NCI-H510A treated with DMSO at 0.1 percent for 48 hours (cell line): ENCODE measurements around the gene BID.

Source experiments
- DNase-seq: peaks from one replicate; lab custom pipeline; 2025; lab: John Stamatoyannopoulos, UW

Gene BID

GRCh38 chr22:17783773-17784480, 9.7 kb upstream of the BID start:
- DNase-seq, result no peak

- no peak for DNase-seq
These were observed 9.0 kb upstream of the BID start for GRCh38 chr22:17783312-17783711.

GRCh38 chr22:17782621-17783020, 8.4 kb upstream of the BID start:
- no peak for DNase-seq

DNA sequence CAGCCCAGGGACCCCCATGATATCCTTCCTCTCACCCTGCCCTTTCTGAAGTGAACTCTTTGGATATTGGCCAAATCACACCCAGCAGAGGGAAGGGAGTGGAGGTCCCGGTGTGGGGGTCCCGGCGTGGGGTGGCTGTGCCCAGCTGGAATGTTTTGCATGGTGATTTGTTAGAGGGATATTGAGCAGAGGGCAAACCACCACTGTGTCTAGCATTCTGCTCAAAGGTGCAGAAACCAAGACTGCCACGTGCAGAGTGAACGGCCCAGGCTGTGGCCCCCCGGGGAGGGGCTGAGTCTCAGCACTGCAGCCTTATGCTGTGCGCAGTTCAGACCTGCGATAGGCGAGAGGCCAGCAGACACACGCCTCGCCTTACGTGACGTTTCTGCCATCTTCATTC, 7.9 kb upstream of the BID start:
- no peak for DNase-seq

DNA sequence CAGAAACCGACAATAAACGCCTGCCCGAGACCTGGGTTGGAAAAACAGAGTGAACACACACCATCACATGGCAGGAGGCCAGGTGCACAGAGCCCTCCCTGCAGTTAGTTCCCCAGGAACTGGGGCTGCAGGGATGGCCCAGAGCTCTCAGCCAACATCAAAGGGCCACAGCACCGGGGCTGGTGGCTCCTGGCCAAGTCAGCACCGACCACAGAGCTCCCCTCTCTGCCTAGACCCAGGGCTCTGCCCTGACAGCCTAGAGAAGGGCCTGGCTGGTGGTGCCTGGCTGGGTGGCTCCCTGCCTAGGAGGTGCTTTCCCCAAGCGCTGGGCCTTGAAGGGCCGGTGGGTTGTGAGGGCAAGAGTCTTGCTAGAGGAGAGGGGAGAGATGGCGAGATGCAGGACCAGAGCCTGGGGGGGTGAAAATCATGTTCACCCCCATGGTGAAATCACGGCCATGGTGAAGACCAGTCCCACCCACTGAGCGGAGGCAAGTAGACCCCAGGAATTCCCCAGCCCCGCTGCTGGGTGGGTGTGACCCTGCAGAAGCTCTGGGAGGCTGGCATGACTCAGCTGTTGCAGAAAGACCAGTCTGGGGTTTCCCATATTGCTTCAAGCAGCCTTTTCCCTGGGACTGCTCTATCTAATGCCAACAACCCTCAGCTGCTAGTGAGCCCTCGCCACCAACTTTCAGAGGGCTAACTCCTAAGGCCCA, 7.2 kb upstream of the BID start:
- peak; percentile 32 for DNase-seq

- DNase-seq, result no peak
These were observed 6.6 kb upstream of the BID start for GRCh38 chr22:17780741-17781318.

DNA sequence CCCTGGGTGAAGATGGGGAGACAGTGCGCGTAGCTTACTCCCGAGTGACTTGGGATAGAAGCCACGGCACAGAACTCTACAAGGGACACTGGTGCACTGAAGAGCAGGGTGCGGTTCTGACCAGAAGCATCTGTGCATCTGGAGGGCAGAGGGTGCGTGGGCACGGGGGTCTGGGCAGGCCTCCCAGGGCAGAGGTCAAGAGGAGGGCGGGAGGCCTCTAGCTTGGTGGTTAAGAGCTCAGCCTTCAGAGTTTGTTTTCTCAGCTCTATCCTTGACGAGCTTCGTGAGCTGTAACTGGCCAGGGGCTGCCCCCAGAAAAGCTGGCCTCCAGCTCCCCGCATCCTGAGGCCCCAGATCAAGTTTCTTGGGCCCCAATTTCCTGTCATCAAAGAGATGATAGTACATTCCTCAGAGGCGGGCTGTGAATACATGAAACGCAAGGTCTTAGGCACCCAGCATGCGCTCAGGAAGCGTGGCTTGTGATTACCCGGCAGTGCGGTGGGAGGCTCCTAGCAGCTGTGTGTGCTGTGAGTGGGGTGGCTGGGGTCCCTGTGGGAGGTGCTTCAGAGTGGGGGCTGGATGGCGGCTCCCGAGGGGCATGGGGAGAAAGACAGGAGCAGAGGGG, 6.0 kb upstream of the BID start:
- no peak for DNase-seq

GRCh38 chr22:17779286-17780115, 5.2 kb upstream of the BID start:
- no peak for DNase-seq

DNA sequence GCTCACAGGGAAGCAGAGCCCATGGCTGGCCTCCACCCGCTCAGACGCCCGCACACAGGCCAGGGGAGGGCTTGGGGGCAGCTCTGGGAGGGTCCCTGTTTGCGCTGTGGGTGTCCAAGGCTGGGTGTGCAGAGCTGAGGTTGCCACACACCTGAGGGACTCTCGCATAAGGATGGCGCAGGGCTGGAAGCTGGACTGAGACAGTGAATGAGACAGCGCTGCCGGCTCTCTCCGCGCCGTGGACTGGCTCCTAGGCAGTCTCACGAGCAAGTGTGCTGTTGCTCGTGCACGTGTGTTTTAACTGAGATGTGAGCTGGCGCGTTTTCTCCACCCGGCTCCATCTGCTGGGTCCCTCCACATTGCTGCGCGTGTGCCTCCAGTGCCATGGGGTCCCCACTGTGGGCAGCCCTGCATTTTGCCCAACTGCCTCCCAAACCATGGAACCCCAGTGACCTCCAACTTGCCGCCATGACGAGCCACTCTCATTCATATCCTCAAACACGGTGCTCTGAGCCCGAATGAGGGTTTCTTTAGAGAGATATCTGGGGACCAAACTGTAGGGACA, 4.2 kb upstream of the BID start:
- no peak for DNase-seq

DNA sequence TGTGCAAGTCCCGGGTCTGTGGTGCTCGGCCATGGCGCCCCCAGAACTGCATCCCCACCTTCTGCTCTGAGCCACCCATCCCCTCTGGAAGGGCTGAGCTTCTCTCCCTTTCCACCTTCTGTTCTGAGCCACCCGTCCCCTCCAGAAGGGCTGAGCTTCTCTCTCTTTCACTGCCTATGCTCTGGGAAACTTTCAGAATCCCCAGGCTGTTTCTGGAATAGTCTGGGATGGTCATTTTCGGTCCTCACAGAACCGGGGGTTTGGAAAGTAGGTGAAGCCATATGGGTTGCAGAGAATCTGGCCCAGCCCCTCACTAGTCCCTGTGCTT, 3.4 kb upstream of the BID start:
- no peak for DNase-seq

GRCh38 chr22:17777005-17777716, 2.9 kb upstream of the BID start:
- DNase-seq, result no peak

DNA sequence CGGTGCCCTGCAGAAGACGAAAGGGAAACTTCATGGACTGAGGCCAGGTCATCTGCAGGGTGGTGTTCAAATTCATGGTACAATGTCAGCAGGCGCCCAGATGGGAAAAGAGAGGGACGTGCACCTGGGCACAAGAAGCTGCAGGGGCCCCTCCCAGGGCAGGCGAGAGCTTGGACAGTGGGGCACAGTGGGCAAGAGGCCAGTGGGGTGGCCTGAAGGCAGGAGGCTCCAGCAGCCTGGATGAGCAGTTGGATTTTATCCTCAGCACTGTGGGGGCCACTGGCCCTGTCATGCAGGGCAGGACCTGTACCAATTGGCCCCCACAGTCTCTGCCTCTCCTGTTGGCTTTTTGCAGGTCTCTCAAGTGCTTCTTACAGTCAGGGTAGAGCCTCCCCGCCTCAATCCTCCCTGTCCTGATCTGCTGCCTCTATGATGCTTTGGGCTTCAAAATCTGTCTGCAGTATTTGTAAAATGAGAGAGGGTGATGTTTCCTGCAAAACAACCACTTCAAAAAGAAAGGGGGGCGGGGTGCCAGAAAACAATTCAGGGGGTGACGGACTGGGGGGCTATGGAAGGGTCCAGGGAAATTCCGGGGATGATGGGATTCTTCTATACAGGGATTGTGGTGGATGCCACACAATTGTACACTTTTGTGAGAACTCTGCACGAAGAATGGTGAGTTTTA, 1.7 kb upstream of the BID start:
- DNase-seq, result no peak

DNA sequence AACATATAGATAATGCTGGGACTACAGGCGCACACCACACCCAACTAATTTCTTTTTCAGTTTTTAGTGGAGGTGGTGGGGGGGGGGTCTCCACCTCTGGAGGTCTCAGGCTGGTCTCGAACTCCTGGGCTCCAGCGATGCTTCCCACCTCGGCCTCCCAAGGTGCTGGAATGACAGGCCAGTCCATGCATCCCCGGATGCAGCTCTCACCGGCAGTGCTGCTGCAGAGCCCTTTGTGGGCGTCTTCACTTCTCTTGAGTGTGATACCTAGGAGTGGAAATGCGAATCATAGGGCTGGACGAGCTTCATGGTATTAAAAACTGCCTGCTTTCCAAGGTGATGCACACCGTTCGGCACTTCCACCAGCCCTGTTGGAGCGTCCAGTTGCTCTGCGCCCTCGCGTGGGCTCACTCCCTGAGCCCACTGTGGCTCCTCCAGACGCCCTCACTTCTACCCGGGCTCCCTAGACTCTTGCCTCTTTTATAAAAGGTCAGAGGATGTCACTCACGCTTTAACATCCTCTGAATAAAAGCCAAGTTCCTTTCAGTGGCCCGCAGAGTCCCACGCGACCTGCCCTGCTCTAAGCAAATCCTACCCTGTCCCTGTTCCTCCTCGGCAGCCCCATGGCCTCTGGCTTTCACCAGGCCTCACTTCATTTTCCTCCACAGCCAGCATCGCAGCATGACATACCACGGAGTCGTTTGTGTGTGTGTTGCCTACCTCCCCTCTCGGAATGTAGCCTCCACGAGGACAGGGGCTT, 837 bp upstream of the BID start:
- no peak for DNase-seq

DNA sequence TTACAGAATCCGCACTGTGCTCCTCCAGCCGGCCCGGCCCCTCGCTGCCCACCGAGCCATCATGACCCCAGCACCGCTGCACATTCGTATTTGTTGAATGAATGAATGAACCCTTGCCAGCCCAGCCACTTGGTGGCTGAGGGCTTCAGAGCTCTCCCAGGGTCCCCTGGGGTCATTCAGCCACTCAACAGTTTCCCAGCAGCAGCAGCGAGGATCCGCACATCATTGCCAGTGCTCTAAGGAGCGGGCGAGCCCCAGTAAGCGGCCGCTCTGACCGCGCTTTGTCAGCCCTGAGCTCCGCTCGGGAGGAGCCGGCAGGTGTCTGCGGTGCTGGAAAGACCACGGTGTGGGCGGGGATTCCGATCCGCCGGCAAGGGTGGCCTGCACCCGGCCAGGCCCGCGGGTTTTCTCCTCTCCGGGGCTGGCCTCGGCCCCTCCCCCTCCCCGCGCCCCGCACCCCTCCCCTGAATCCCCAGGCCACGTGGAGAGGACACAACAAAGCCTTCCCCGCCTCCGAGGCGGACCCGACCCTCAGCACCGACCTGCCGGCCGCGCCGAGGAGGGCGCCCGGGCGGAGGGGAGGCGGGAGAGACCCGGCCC, 563 bp downstream of the BID start:
- peak; percentile 28 for DNase-seq

DNA sequence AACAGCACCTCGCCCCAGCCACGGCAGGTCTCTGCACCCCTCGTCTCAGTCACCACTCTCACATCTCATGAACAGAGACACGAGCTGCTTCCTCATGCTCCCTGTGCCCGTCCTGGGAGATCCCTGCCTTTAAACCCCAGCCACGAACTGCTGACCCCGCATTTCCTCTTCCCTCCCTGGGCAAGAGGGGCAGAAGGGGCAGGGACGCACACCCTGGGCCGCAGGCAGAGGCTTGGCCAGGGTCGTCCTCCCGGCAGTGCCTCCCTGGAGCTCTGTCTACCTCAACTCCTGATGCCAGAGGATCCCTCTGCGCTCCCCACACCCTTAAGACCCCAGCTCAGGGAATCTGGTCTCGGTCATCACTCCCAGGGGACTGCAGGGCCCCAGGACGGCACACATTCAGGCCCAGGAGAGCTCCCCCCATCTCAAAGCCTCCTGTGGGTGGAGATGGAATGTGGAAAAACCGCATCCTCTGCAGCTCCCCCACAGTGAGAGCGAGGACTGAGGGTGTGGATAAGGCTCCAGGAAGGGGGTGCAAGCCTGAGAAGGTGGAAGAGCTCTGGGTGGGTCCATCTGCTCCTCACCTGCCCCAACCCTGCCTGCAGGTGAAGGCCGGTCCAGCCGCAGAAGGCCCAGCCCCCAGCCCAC, 1.2 kb downstream of the BID start:
- DNase-seq, result no peak

DNA sequence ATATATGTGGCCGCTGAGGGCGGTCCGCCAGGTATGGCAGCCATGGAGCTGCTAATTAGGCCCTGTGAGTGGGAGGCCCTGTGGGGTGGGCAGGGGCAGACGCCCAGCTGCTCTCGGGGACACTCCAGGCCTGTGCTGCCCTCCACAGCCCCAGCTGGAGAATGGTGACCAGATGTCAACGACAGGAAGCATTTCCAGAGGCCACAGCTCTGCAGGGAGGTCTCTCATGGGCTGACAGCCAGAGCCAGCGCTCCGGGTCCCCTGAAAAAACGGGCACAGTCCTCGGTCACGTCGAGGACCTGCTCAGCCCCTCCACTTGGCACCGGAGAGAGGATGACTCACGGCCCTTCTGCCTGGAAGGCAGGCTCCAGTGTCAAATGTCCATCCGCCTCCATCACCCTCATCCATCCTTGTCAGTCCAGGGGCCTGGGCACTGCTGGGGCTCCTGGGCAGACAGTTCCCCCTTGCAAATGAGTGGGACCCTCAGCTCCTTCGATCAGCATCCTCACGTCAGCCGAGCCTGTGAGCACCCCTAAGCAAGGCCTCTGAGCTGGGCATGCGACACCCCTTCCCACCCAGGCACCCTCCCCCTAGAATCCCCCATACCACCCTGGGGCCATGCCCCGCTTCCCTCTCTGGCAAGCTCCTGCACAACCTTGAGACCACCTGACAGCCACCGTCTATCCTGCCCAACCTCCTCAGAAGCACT, 1.9 kb downstream of the BID start:
- DNase-seq, result no peak

- no peak for DNase-seq
These were observed 3.8 kb downstream of the BID start for GRCh38 chr22:17770180-17771077.
